ENCODE data around the gene GMIP. TPM values are rescaled to one million over a fixed set of nuclear protein-coding genes. Genes with fewer than 3 reads are reported as not detected.
A peak's percentile ranks its signal among the peaks of the same experiment; 100 is the strongest.

The GMIP gene
- total RNA-seq, 5 donors from 2014 or later (not counting 1 experiment from before 2014, with no cell fraction given) = 99.5 to 148 (median 133) TPM

DNA sequence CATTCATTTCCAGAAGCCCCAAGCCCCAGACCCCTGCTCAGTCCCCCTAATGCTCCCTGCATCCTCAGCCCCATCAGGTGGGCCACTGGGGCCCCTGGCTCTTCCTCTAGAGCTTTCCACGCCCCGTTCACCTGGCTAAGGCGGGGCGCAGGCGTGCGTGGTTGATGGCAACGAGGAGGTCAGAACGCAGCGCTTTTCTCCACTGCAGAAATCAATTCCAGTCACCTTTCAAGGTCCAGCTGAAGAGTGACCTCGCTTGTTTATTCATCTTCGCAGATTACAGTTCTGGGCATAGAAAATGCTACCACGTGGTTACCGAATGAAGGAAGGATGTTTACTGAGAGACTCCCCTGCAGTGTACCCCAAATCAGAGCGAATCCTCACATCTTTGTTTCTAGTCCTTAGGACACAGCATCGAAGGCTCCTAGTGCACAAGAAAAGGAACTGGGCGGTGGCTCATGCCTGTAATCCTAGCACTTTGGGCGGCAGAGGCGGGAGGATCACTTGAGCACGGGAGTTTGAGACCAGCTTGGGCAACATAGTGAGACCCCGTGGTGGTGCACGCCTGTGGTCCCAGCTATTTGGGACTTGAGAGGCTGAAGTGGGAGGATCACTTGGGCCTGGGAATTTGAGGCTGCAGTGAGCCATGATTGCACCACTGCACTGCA, 24.1 kb downstream of the GMIP start:
- H3K4me3 ChIP-seq (ENCODE audit: control insufficient read depth in 1 of 2, extremely low read depth in 1 of 2, low read length in 1 of 2) = peak overlapping the region in 1 of 2 donors; percentile 25
- H3K27me3 ChIP-seq (replicated peaks in 1 of 2; ENCODE audit: control insufficient read depth in 2 of 2, extremely low read depth in 1 of 2, insufficient read depth in 2 of 2, low read length in 1 of 2) = no peaks in the 10 kb centered on the region
- Mint-ChIP-seq H3K4me3 (peak overlapping the region; percentile 74 to 89 (median 85)), H3K4me1 (peaks cover 46 to 50% (median 48%) of the 10 kb centered on the region in 3 donors), H3K36me3 (peaks cover 14% of the 10 kb centered on the region), H3K9me3 (no peaks in the 10 kb centered on the region), H3K27me3 (no peaks in the 10 kb centered on the region), H3K27ac (peak overlapping the region; percentile 62 to 84)
- WGBS (ENCODE audit: insufficient coverage) = 96% methylated on average over 9 of the region's 21 CpGs
- peaks cover 6 to 44% of the 10 kb centered on the region in 2 experiments for H3K4me1 ChIP-seq (ENCODE audit: control insufficient read depth in 1 of 2, extremely low read depth in 1 of 2, insufficient read depth in 2 of 2, low read length in 2 of 2)
- H3K27ac ChIP-seq (ENCODE audit: low read length) = peak overlapping the region; percentile 66
- no peaks in the 10 kb centered on the region for H3K9me3 ChIP-seq
- ATAC-seq (replicated peaks in 1 of 4) = no peak
- CTCF ChIA-PET = interaction anchor here in 1 of 2 donors (0.7 kb wide), 1 partner anchor 14 kb away, joined by 4 read pairs; no protein-coding TSS in a partner anchor
- POLR2A ChIA-PET = interaction anchor here in 1 of 2 donors (1.4 kb wide), 1 partner anchor 10 kb away, joined by 4 read pairs; no protein-coding TSS in a partner anchor
- no peak for DNase-seq
- peaks cover 4 to 13% of the 10 kb centered on the region in 2 donors for H3K36me3 ChIP-seq (ENCODE audit: control insufficient read depth in 2 of 2, extremely low read depth in 1 of 2, insufficient read depth in 1 of 2, low read length in 1 of 2)

DNA sequence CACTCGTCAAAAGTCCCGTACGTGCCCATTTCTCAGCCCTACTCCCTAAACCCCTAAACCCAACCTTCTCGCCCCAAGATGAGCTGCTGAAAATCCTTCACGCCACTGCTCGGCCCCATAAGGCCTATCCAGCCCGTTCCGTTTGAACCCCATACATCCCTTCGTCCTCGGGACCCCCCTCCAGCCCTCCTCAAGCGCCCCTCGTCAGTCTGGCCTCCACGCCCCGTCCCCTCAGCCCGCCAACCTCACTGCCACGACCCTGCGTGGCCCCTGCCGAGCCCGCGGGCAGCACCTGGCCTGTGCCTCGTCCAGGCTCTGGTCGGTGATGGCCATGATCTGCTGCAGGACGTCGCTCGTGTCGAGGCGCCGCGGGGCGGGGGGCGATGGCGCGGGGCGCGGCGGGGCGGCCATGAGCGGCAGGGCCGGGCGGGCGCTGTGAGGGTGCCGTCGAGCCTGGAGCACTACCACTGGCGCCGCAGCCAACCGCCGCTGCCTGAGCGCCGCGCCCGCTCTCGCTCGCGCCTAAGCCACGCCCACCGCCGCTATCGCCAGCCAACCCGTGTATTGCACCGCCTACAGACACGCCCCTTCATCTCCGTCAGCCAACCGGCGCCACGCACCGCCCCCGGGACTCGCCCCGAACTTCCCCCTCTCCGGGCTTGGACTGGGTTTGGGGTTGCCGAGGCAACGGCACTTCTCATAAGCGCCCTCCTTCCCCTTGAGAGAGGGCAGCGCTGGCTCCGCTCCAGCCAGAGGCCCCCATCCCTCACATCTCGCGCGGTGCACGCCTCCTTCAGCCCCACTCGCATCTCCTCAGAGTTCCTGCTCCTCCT, 25.0 kb downstream of the GMIP start, which contains the start of gene PBX4:
PBX4 (minus strand) TSS at position 469 of the 833 bp plus-strand sequence; CDS start at position 411, 58 bp downstream.
- H3K27me3 ChIP-seq (replicated peaks in 1 of 2; ENCODE audit: control insufficient read depth in 2 of 2, extremely low read depth in 1 of 2, insufficient read depth in 2 of 2, low read length in 1 of 2) = no peaks in the 10 kb centered on the region
- WGBS (ENCODE audit: insufficient coverage) = 4% methylated on average over 78 of the region's 80 CpGs
- POLR2A ChIA-PET = interaction anchor here (0.6 to 0.8 kb wide), 2 partner anchors 11 to 16 kb away, joined by 3 read pairs; no protein-coding TSS in a partner anchor
- no peaks in the 10 kb centered on the region for H3K9me3 Mint-ChIP-seq
- H3K4me3 Mint-ChIP-seq = peak within 1 kb of the TSS; percentile 74 to 95 (median 89)
- ATAC-seq (replicated peaks in 1 of 4) (peak; percentile 91 to 96 (median 94)), DNase-seq (peak; percentile 95 to 100 (median 99))
- H3K36me3 ChIP-seq (ENCODE audit: control insufficient read depth in 2 of 2, extremely low read depth in 1 of 2, insufficient read depth in 1 of 2, low read length in 1 of 2) = peaks cover 4 to 10% of the 10 kb centered on the region in 2 donors
- H3K27ac Mint-ChIP-seq = peak within 1 kb of the TSS; percentile 84 to 90
- H3K4me1 ChIP-seq (ENCODE audit: control insufficient read depth in 1 of 2, extremely low read depth in 1 of 2, insufficient read depth in 2 of 2, low read length in 2 of 2) = peaks cover 6 to 51% of the 10 kb centered on the region in 2 experiments
- CTCF ChIA-PET = no interaction called here
- peak within 1 kb of the TSS; percentile 72 to 89 for H3K4me3 ChIP-seq (ENCODE audit: control insufficient read depth in 1 of 2, extremely low read depth in 1 of 2, low read length in 1 of 2)
- peak within 1 kb of the TSS; percentile 85 for H3K27ac ChIP-seq (ENCODE audit: low read length)
- peaks cover 11% of the 10 kb centered on the region for H3K36me3 Mint-ChIP-seq
- H3K4me1 Mint-ChIP-seq = peaks cover 47 to 52% (median 51%) of the 10 kb centered on the region in 3 donors
- H3K9me3 ChIP-seq = no peaks in the 10 kb centered on the region
- H3K27me3 Mint-ChIP-seq = no peaks in the 10 kb centered on the region

- peaks cover 0 to 5% of the 10 kb centered on the region in 2 donors for H3K36me3 ChIP-seq (ENCODE audit: control insufficient read depth in 2 of 2, extremely low read depth in 1 of 2, insufficient read depth in 1 of 2, low read length in 1 of 2)
- H3K9me3 ChIP-seq = no peaks in the 10 kb centered on the region
- ATAC-seq (replicated peaks in 1 of 4) (no peak), DNase-seq (peak in 17 of 35 experiments; percentile 15 to 70 (median 36))
- no peaks in the 10 kb centered on the region for H3K27me3 ChIP-seq (replicated peaks in 1 of 2; ENCODE audit: control insufficient read depth in 2 of 2, extremely low read depth in 1 of 2, insufficient read depth in 2 of 2, low read length in 1 of 2)
- Mint-ChIP-seq H3K36me3 (peaks cover 20% of the 10 kb centered on the region), H3K27ac (peak overlapping the region; percentile 84 to 93), H3K4me1 (peaks cover 62 to 66% (median 64%) of the 10 kb centered on the region in 3 donors), H3K4me3 (peak overlapping the region; percentile 45 to 69 (median 55)), H3K27me3 (no peaks in the 10 kb centered on the region), H3K9me3 (no peaks in the 10 kb centered on the region)
- ChIA-PET CTCF (interaction anchor here (0.6 to 1.0 kb wide), 3 partner anchors 14 to 127 kb away, joined by 3 to 4 read pairs (median 4); no protein-coding TSS in a partner anchor), POLR2A (interaction anchor here in 1 of 2 donors (0.6 to 1.6 kb wide), 3 partner anchors 10 to 53 kb away, joined by 3 to 6 read pairs (median 5); no protein-coding TSS in a partner anchor)
- H3K4me1 ChIP-seq (ENCODE audit: control insufficient read depth in 1 of 2, extremely low read depth in 1 of 2, insufficient read depth in 2 of 2, low read length in 2 of 2) = peaks cover 6 to 51% of the 10 kb centered on the region in 2 experiments
- no CpG with 5 or more reads among the region's 3 CpGs for WGBS (ENCODE audit: insufficient coverage)
- H3K27ac ChIP-seq (ENCODE audit: low read length) = peak overlapping the region; percentile 73
- H3K4me3 ChIP-seq (ENCODE audit: control insufficient read depth in 1 of 2, extremely low read depth in 1 of 2, low read length in 1 of 2) = no peak overlapping the region
Observed at GRCh38 chr19:19615086-19615485, 28.4 kb downstream of the GMIP start.

GRCh38 chr19:19613506-19613905, 30.0 kb downstream of the GMIP start:
- ChIA-PET POLR2A (no interaction called here), CTCF (interaction anchor here in 1 of 2 donors (0.7 kb wide), 2 partner anchors 9 to 42 kb away, joined by 5 read pairs; no protein-coding TSS in a partner anchor)
- peaks cover 28% of the 10 kb centered on the region for H3K36me3 Mint-ChIP-seq
- H3K27ac Mint-ChIP-seq = peak overlapping the region; percentile 22 to 46
- H3K4me1 Mint-ChIP-seq = peaks cover 61 to 69% (median 65%) of the 10 kb centered on the region in 3 donors
- no peaks in the 10 kb centered on the region for H3K27me3 ChIP-seq (replicated peaks in 1 of 2; ENCODE audit: control insufficient read depth in 2 of 2, extremely low read depth in 1 of 2, insufficient read depth in 2 of 2, low read length in 1 of 2)
- DNase-seq (no peak), ATAC-seq (replicated peaks in 1 of 4) (no peak)
- H3K36me3 ChIP-seq (ENCODE audit: control insufficient read depth in 2 of 2, extremely low read depth in 1 of 2, insufficient read depth in 1 of 2, low read length in 1 of 2) = peaks cover 0 to 10% of the 10 kb centered on the region in 2 donors
- no peaks in the 10 kb centered on the region for H3K9me3 Mint-ChIP-seq
- no peak overlapping the region for H3K4me3 Mint-ChIP-seq
- no peaks in the 10 kb centered on the region for H3K27me3 Mint-ChIP-seq
- H3K4me3 ChIP-seq (ENCODE audit: control insufficient read depth in 1 of 2, extremely low read depth in 1 of 2, low read length in 1 of 2) = no peak overlapping the region
- no peak overlapping the region for H3K27ac ChIP-seq (ENCODE audit: low read length)
- peaks cover 6 to 46% of the 10 kb centered on the region in 2 experiments for H3K4me1 ChIP-seq (ENCODE audit: control insufficient read depth in 1 of 2, extremely low read depth in 1 of 2, insufficient read depth in 2 of 2, low read length in 2 of 2)
- 93% methylated on average over 4 of the region's 4 CpGs for WGBS (ENCODE audit: insufficient coverage)
- H3K9me3 ChIP-seq = no peaks in the 10 kb centered on the region

DNA sequence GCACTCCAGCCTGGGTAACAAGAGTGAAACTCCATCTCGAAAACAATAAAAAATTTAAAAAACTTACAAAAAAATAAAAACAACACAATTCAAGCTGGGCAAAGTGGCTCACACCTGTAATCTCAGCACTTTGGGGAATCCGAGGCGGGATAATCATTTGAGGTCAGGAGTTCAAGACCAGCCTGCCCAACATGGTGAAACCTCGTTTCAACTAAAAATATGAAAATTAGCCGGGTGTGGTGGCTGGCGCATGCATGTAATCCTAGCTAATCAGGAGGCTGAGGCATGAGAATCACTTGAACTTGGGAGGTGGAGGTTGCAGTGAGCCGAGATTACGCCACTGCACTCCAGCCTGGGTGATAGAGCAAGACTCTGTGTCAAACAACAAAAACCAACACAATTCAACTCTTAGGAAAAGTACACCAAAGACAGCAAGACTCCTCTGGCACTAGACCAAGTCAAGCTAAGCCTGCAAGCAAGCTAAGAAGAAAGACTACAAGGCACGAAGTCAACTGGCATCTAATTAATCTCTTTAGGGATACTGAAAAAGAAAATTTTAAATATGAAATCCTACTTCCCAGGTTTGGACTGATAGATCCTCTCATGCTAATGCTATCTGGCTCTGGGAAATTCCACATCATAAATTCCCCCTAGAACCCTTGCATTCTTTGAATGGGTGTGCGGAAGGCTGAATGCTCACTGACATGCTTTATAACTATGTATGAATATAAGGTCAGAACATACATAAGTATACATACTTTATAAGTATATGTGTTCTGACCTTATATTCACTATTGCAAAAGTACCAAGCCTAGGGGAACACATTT, 32.9 kb downstream of the GMIP start:
- H3K27me3 Mint-ChIP-seq = no peaks in the 10 kb centered on the region
- Histone ChIP-seq H3K27ac (ENCODE audit: low read length) (no peak overlapping the region), H3K27me3 (replicated peaks in 1 of 2; ENCODE audit: control insufficient read depth in 2 of 2, extremely low read depth in 1 of 2, insufficient read depth in 2 of 2, low read length in 1 of 2) (no peaks in the 10 kb centered on the region), H3K4me1 (ENCODE audit: control insufficient read depth in 1 of 2, extremely low read depth in 1 of 2, insufficient read depth in 2 of 2, low read length in 2 of 2) (peaks cover 11 to 48% of the 10 kb centered on the region in 2 experiments), H3K9me3 (no peaks in the 10 kb centered on the region), H3K4me3 (ENCODE audit: control insufficient read depth in 1 of 2, extremely low read depth in 1 of 2, low read length in 1 of 2) (no peak overlapping the region), H3K36me3 (ENCODE audit: control insufficient read depth in 2 of 2, extremely low read depth in 1 of 2, insufficient read depth in 1 of 2, low read length in 1 of 2) (peaks cover 0 to 16% of the 10 kb centered on the region in 2 donors)
- WGBS (ENCODE audit: insufficient coverage) = 90% methylated on average over 4 of the region's 10 CpGs
- peaks cover 34% of the 10 kb centered on the region for H3K36me3 Mint-ChIP-seq
- peaks cover 58 to 67% (median 61%) of the 10 kb centered on the region in 3 donors for H3K4me1 Mint-ChIP-seq
- H3K27ac Mint-ChIP-seq = peak overlapping the region in 1 of 2 donors; percentile 31
- CTCF ChIA-PET = interaction anchor here (0.6 kb wide), 2 partner anchors 8 to 78 kb away, joined by 3 to 10 read pairs; no protein-coding TSS in a partner anchor
- no peak for DNase-seq
- ATAC-seq (replicated peaks in 1 of 4) = no peak
- no peaks in the 10 kb centered on the region for H3K9me3 Mint-ChIP-seq
- no peak overlapping the region for H3K4me3 Mint-ChIP-seq
- POLR2A ChIA-PET = interaction anchor here (0.6 kb wide), 2 partner anchors 10 to 18 kb away, joined by 3 to 4 read pairs; no protein-coding TSS in a partner anchor
